HCT116 (cell line): Measurements from ENCODE around the gene SYTL2. TPM values are rescaled to one million over a fixed set of nuclear protein-coding genes. Genes with fewer than 3 reads are reported as not detected.

ENCODE experiments used
- POLR2A ChIP-seq: IDR thresholded peaks from 2 replicates; pipeline ENCODE4 v1.7.0; 2011; ENCODE audit warnings: borderline replicate concordance; ENCODE audit not compliant: insufficient read depth, insufficient read length; ENCODE audit errors: extremely low read depth
- POLR2AphosphoS5 ChIP-seq: IDR thresholded peaks from 2 replicates; pipeline ENCODE4 v1.6.1; 2011; ENCODE audit warnings: mild to moderate bottlenecking, low read depth, low read length, moderate library complexity
- REST ChIP-seq: IDR thresholded peaks from 2 replicates; pipeline ENCODE4 v1.6.1; 2012; ENCODE audit warnings: low read depth
- total RNA-seq: library from RNA; stranded (reverse); gene quantifications from one replicate; pipeline ENCODE4 v1.2.1, GENCODE V29; 2021; ENCODE audit not compliant: unreplicated experiment

SYTL2 gene
- total RNA-seq, 1 experiment from 2014 or later = 12.6 TPM

GRCh38 chr11:85647078-85647477 lies 163.9 kb downstream of the SYTL2 start (continued):
- no peak for TF ChIP-seq REST
- no peak for TF ChIP-seq POLR2A
- no peak for TF ChIP-seq POLR2AphosphoS5
- TF ChIP-seq, all 23 proteins: peak for 0

Other genes with a start within 250 kb of the SYTL2 start
- gene DLG2, start 183.8 kb downstream of the SYTL2 start, total RNA-seq = 2.4 TPM
- gene TMEM126B, start 182.5 kb downstream of the SYTL2 start, total RNA-seq = 49.0 TPM
- 24.1 TPM for gene TMEM126A, start 163.2 kb downstream of the SYTL2 start, total RNA-seq
- gene CREBZF, start 146.0 kb downstream of the SYTL2 start, total RNA-seq = 40.2 TPM
- gene CCDC89, start 124.9 kb downstream of the SYTL2 start, total RNA-seq = 0.22 TPM
- gene CCDC83, start 44.2 kb upstream of the SYTL2 start, total RNA-seq = not detected